ENCODE results near the gene FBF1.
A peak's percentile ranks its signal among the peaks of the same experiment; 100 is the strongest.
"Not testable (repeated sequence)": the region's sequence is repeated elsewhere in the genome, so short reads cannot be mapped to it uniquely, and the experiment has no call there.

Gene FBF1

DNA sequence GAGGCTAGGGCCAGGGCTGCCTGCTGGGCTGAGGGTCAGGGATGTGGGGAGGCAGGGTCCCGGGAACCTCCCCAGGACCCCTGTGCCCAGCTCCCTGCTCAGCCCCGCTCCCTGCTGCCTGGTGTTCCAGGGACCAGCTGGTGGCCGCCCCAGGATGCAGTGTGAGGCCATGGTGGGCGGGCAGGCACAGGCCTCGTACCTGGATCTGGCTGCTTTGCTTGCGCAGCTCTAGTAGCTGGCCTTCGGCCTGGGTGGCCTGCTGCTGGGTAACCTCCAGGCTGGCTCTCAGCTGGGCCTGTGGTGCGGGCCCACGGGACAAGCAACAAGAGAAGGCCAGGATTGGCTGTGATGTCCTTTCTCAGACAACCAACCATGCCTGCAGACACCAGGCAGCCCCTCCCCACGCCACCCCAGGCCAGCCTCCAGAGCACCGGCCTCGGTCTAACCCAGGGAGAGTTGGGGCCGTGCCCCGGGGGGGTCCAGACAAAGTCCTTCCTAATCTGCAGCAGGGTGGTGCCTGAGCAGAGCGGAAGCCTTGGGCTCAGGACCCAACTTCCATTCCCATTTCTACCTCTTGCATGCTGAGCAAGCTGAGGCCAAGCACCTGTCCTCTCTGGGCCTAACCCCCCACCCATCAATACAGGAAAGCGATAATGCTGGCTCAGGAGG lies 48.2 kb downstream of the FBF1 start:
- DNase-seq: no peak

GRCh38 chr17:75891605-75892555 lies 49.0 kb downstream of the FBF1 start:
- no peak for DNase-seq

DNA sequence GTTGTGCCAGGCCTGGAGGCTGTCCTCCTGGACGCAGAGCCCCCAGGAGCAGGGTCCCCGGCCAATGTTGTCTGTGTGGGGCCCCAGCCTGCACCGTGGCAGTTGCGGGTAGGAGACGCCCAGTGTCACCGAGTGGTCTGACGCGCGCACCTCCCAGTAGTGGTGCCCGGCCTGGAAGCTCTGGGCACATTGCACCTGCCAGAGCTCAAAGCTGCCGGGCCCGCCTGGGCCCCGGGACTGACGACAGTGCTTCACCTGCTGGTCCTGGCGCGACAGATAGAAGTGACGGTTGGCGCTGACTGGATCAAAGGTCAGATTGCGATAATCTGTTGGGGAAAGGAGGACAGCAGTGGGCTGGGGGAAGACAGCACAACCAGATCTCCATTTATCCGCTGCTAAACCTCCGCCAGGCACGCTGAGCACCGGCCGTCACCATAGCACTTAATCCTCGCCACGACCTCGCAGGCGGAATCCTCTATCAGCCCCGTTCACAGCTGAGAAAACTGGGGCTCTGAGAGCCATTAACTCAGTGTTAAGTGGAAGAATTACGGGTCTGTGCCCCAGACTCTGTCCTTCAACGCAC lies 49.7 kb downstream of the FBF1 start:
- no peak for DNase-seq

DNA sequence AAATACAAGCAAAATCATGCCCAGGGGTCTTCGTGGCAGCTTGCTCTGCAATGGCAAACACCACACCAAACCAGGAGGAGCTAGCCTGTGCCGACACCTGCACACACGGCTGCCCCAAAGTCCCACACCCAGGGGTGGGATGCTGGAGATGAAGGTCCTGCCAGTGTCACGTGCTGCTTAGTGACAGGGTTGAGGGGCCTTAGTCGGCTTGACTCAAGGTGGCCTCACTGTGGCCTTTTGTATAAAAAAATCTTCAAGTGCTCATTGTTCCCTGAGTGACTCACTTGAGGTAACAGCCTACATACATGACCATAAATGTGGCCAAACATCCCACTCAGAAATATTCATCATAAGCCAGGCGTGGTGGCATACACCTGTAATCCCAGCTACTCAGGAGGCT lies 51.4 kb downstream of the FBF1 start:
- no peak for DNase-seq

GRCh38 chr17:75888484-75888883 lies 52.4 kb downstream of the FBF1 start:
- DNase-seq: no peak

- not testable (repeated sequence) for DNase-seq
Measured at GRCh38 chr17:75885860-75886259, 55.0 kb downstream of the FBF1 start.

DNA sequence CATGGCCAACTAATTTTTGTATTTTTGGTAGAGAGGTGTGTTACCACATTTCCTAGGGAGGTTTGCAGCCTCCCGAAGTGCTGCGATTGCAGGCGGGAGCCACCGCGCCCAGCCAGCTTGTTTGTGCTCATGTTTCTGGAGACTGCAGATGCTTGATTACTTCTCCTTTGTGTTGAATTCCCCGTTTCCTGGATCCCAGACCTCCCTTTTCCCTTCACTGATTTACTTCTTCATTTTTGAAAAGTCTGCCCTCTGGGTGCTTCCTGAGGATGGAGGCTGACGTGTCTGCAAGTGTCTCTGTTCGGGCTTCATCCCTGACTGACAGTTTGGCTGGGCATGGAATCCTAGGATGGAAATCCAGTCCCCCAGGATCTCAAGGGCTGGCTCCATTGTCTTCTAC lies 55.4 kb downstream of the FBF1 start:
- DNase-seq: no peak

DNA sequence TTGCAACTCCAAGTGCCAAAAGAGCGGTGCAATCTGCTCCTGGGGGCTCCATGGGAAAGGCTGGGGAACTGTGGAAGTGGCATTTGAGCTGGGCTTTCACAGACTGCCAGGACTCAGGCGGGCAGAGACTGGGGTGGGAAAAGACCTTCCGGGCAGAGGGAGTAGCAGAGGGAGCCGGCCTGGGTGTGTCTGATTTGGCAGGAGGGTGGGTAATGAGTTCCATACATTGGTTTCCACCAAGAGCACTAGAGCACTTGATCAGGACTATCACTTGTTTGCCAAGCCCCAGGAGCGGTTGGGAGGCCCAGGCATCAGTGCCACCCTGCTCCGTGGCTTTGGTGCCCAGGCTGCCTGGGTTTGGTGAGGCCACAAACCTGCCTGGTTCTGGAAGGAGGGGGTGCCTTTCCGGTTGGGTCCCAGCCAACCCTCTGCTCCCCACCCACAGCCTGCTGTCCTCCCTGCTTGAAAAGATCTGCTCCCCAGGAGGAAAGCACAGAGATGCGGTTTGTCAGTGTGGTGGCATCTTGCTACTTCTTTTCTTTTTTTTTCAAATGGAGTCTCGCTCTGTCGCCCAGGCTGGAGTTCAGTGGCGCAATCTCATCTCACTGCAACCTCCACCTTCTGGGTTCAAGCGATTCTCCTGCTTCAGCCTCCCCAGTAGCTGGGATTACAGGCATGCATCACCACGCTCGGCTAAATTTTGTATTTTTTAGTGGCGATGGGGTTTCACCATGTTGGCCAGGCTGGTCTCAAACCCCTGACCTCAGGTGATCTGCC lies 59.0 kb downstream of the FBF1 start:
- DNase-seq: peak; percentile 34

DNA sequence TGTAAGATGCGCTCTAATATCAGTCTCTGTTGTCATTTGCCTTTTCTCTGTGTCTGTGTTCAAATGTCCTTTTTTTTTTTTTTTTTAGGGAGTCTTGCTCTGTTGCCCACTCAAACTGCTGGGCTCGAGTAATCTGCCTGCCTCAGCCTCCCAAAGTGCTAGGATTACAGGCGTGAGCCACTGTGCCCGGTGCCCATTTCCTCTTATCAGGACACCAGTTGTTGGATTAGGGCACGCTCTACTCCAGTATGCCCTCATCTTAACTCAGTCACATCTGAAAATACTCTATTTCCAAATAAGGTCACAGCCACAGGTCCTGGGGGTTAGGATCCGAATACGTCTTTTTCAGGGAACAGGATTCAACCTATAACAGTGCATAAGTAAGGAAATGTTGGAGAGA lies 60.6 kb downstream of the FBF1 start:
- no peak for DNase-seq

- DNase-seq: no peak
Measured at GRCh38 chr17:75878174-75878998, 62.5 kb downstream of the FBF1 start, which contains the start of gene TRIM47. TSS of gene TRIM47 (minus strand) at chr17:75878581. CDS start at chr17:75878548, 33 bp downstream.

GRCh38 chr17:75877752-75878173 lies 63.1 kb downstream of the FBF1 start:
- DNase-seq: peak; percentile 77

DNA sequence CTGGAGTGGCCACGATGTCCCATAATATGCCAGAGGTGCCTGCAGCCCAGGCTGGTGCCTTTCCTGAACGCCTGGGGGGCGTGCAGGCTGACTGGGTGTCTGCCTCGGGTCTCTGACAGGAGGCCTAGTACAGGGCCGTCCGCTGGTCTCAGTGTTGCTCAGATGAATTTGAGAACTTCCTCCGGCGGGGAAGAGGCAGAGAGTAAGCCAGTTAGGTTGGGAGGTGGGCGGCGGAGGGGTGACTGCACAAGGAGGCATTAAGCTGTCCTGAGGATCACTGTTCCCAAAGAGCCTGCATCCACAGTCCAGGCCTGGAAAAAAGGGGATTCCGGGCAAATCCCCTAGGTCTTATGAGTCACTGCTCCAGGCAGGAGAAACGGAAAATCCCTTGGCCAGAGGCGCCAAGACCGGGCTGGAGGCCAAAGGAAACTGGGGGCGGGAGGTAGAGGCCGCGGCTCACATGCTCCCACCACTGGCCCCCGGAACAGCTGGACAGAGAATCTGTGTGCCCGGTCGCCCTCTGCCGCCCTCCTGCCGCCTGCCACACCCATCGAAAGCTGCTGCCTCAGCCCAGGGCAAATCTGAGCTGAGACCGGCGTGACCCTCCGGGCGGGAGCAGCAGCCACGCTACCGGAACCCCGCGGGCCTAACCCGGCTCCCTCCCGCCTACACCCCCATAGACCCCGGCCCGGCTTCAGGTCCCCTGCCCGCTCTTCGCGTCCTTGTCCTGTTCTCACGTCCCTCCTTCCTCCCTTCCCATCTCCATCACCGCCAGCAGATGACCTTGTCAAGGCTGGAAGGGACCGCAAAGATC lies 63.7 kb downstream of the FBF1 start:
- DNase-seq: no peak

- DNase-seq: peak; percentile 82
Measured at GRCh38 chr17:75876190-75876937, 64.5 kb downstream of the FBF1 start.

DNA sequence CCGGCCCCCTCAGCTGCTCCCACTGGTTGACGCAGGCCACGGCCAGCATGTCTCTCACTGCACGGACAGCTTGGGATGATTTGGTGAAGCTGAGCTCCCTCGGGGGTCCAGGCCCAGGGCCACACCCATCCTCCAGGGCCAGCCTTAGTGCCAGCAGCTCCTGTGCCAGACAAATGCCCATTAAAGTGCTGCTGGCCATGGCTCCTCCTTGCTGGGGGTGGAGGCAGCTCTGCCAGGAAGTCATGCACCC lies 65.0 kb downstream of the FBF1 start:
- DNase-seq: no peak

GRCh38 chr17:75875182-75875939 lies 65.5 kb downstream of the FBF1 start:
- DNase-seq: no peak

DNA sequence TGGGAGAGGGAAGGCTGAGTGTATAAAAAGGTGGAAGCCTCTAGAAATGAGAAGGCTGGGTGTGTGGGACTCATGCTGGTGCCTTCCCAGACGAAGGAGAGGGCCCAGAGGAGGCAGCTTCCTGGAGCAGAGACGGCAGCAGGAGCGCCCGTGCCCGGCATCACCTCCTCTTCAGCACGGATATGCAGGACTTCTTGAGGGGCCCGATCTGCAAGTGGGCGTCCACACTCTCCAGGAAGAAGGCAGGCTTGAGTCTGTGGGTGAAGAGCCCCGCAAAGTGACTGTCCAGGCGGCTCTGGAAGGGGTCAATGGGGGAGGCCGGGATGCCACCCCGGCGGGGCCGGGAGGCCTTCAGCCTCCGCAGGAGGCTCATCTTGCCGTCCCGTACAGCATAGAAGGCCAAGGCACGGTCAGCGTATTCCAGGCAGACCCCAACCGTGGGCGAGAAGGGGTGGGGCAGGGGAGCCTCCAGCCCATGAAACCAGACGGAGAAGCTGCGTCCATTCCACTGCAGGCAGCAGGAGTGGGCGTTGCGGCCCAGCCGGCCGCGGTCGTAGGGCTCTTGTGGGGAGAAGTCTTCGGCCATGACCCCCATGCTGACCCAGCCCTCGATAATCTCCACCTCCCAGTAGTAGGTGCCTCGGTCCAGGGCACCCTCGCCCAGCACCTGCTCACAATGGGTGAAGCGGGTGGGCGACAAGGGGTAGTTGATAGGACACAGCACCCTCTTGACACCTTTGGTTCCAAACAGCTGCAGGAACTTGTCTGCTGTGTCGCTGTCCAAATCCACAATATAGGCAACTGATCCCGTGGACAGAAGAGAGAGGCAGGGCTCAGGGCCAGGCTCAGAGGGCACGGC lies 66.3 kb downstream of the FBF1 start:
- DNase-seq: no peak

GRCh38 chr17:75873587-75874322 lies 67.1 kb downstream of the FBF1 start:
- DNase-seq: no peak
